Keratinocyte (primary cell): ENCODE measurements around the gene ALG12. TPM values are rescaled to one million over a fixed set of nuclear protein-coding genes. Genes with fewer than 3 reads are reported as not detected.

Experiments
- DNase-seq: peaks from one replicate; pipeline ENCODE4 v3.0.0-alpha.2; 2011; ENCODE audit warnings: low read depth, missing footprints, low spot score
- FAIRE-seq: peaks from 2 replicates; lab custom pipeline; 2011; peaks lifted over from hg19 to GRCh38; lab: Jason Lieb, UNC
- H2AFZ ChIP-seq: 2 replicates; pipeline ENCODE4 v1.6.0; 2012; ENCODE audit warnings: low read length, control low read depth, inconsistent platforms; ENCODE audit not compliant: control insufficient read depth
- H3K27ac ChIP-seq: 2 replicates; pipeline ENCODE4 v1.5.1; 2011; ENCODE audit warnings: low read length; ENCODE audit not compliant: control insufficient read depth, insufficient read depth
- H3K27me3 ChIP-seq: 3 replicates; pipeline ENCODE4 v1.6.0; 2011; ENCODE audit warnings: low read length; ENCODE audit not compliant: control insufficient read depth, insufficient read depth; ENCODE audit errors: extremely low read depth
- H3K36me3 ChIP-seq, 2 experiments: 2 replicates in 1 of 2; 3 replicates in 1 of 2; pipeline ENCODE4 v1.5.1; 2011; ENCODE audit warnings: low read length in 2 of 2, mild to moderate bottlenecking in 1 of 2; ENCODE audit not compliant: control insufficient read depth in 2 of 2, insufficient read depth in 2 of 2; ENCODE audit errors: extremely low read depth in 1 of 2
- H3K4me1 ChIP-seq: 3 replicates; pipeline ENCODE4 v1.5.1; 2011; ENCODE audit warnings: low read length; ENCODE audit not compliant: control insufficient read depth, insufficient read depth; ENCODE audit errors: extremely low read depth
- H3K4me2 ChIP-seq: 3 replicates; pipeline ENCODE4 v1.6.0; 2011; ENCODE audit warnings: low read depth, low read length; ENCODE audit not compliant: control insufficient read depth, insufficient read depth; ENCODE audit errors: extremely low read depth
- H3K4me3 ChIP-seq, 3 experiments: fragments of 200-600 bp in 1 of 3; sonication (generic) in 1 of 3; 2 replicates in 2 of 3; 3 replicates in 1 of 3; pipeline ENCODE4 v1.5.1; 2011 to 2016; ENCODE audit warnings: low read length in 3 of 3, mild to moderate bottlenecking in 3 of 3, control low read depth in 2 of 3, inconsistent platforms in 1 of 3, low read depth in 1 of 3, mixed read lengths in 1 of 3, mixed run types in 1 of 3, moderate library complexity in 1 of 3; ENCODE audit not compliant: control insufficient read depth in 2 of 3, insufficient read depth in 2 of 3; ENCODE audit errors: extremely low read depth in 1 of 3
- H3K79me2 ChIP-seq: 2 replicates; pipeline ENCODE4 v1.6.0; 2012; ENCODE audit warnings: low read length; ENCODE audit not compliant: control insufficient read depth, insufficient read depth
- H3K9ac ChIP-seq: 3 replicates; pipeline ENCODE4 v1.6.0; 2011; ENCODE audit warnings: low read length; ENCODE audit not compliant: control insufficient read depth, insufficient read depth; ENCODE audit errors: extremely low read depth
- H3K9me1 ChIP-seq: 3 replicates; pipeline ENCODE4 v1.6.0; 2011; ENCODE audit warnings: low read length; ENCODE audit not compliant: control insufficient read depth, insufficient read depth; ENCODE audit errors: extremely low read depth
- H3K9me3 ChIP-seq: 2 replicates; pipeline ENCODE4 v1.5.1; 2012; ENCODE audit warnings: low read depth, low read length; ENCODE audit not compliant: control insufficient read depth
- H4K20me1 ChIP-seq: 3 replicates; pipeline ENCODE4 v1.6.0; 2011; ENCODE audit warnings: low read length; ENCODE audit not compliant: control insufficient read depth, insufficient read depth; ENCODE audit errors: extremely low read depth
- CTCF ChIP-seq, 3 experiments: IDR thresholded peaks in 1 of 3; conservative IDR thresholded peaks in 1 of 3; optimal IDR thresholded peaks in 1 of 3; 2 replicates in 2 of 3; 3 replicates in 1 of 3; pipeline versions ENCODE3 to v1.5.1; 2011; ENCODE audit warnings: low read length in 3 of 3, mild to moderate bottlenecking in 3 of 3, moderate library complexity in 2 of 3, control low read depth in 1 of 3, inconsistent platforms in 1 of 3; ENCODE audit not compliant: insufficient read depth in 2 of 3; ENCODE audit errors: extremely low read depth in 1 of 3
- EZH2 ChIP-seq: IDR thresholded peaks from one replicate; pipeline ENCODE4 v1.6.1; 2012; ENCODE audit warnings: inconsistent platforms, mild to moderate bottlenecking, low read length, moderate library complexity
- dilution Hi-C: fragments of 300-500 bp; cut with MboI; formaldehyde crosslinking; loops from one replicate; pipeline ENCODE4 v1.7.0; 2020; ENCODE audit warnings: low sequenced_read_pairs; ENCODE audit not compliant: extremely low pct_ligation_motif_present
- polyA plus RNA-seq, 5 experiments: library from polyadenylated mRNA; depleted of rRNA in 3 of 5; stranded (reverse) in 3 of 5; stranded (forward) in 1 of 5; unstranded in 1 of 5; fragments of >200 nt; gene quantifications; 1 replicate in 1 of 5; 2 replicates in 3 of 5; 3 replicates in 1 of 5; pipeline versions ENCODE4 v1.2.1 to v1.2.3, GENCODE V29; 2011 to 2012; ENCODE audit warnings: missing spikeins in 2 of 5, low read depth in 1 of 5, low replicate concordance in 1 of 5

ALG12 gene
- polyA plus RNA-seq, 1 donor (not counting 4 experiments of a cell fraction or from before 2014, with no cell fraction given), result 6.3 TPM

DNA sequence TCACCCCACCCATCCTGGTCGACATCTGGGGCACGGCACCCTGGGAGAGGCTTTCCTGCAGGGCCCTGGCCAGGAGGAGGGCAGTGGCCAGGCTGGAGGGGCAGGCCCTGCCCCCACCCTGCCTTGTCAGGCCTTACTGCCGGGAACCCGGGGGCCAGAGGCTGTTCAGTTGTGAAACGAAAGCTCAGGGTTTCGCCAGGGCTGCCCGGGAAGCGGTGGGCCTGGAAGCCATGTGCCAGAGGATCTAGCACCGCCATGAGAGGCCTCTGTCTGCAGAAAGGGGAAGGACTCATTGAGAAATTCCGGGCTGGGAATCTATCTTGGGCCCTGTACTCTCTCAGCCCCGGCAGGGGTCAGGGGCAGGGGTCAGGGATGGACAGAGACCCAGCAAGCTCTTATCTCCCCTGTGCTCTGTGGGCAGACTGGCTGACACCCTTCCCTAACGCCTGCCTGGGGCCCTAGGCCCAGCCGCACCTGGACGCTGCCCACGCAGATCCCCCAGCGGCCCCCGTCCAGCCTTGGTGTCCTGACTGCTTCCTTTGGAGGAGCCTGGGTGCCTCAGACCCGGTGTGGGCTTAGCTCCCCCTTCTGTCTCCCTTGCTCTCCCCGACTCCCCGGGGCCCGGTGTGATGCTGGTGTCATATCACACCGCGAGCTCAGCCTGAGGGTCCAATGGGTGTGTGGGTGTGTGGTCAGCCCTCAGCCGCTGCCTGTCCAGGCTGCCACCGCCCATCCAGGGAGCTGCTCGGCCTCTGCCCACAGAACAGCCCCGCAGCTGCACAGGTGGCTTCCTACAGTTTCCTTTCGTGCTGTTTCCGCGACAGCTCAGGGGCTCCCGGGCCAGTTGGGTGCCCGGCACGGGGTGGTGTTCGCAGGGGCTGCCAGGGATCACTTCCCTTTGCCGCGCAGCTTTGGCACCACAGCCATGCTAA is 48.8 kb upstream of the ALG12 start:
- Histone ChIP-seq H3K27ac (no peak overlapping the region), H4K20me1 (peaks cover 6% of the 10 kb centered on the region), H3K9me1 (no peaks in the 10 kb centered on the region), H3K9ac (no peak overlapping the region), H2AFZ (no peak overlapping the region), H3K36me3 (peaks cover 10 to 16% of the 10 kb centered on the region in 2 experiments), H3K79me2 (peaks cover 14% of the 10 kb centered on the region), H3K27me3 (no peaks in the 10 kb centered on the region), H3K4me1 (peaks cover 21% of the 10 kb centered on the region), H3K4me2 (no peak overlapping the region), H3K9me3 (no peaks in the 10 kb centered on the region), H3K4me3 (no peak overlapping the region)
- FAIRE-seq (no peak), DNase-seq (no peak)
- dilution Hi-C loops, result no loop called here
- TF ChIP-seq CTCF (optimal IDR thresholded peaks at IDR 0.05 in 1 of 3, IDR thresholded peaks at IDR 0.05 in 1 of 3, conservative IDR thresholded peaks at IDR 0.05 in 1 of 3; ENCODE audit: extremely low read depth in 1 of 3, insufficient read depth in 2 of 3, low read length in 3 of 3) (no peak), EZH2 (no peak)

- Histone ChIP-seq H4K20me1 (peaks cover 6% of the 10 kb centered on the region), H3K4me3 (no peak overlapping the region)
Observed at GRCh38 chr22:49966041-49966773, 48.0 kb upstream of the ALG12 start.

More at GRCh38 chr22:49966041-49966773, 48.0 kb upstream of the ALG12 start:
- Histone ChIP-seq H3K27ac (no peak overlapping the region), H3K9me1 (no peaks in the 10 kb centered on the region), H2AFZ (no peak overlapping the region), H3K9me3 (no peaks in the 10 kb centered on the region), H3K4me2 (no peak overlapping the region), H3K79me2 (peaks cover 21% of the 10 kb centered on the region), H3K36me3 (peaks cover 10 to 16% of the 10 kb centered on the region in 2 experiments), H3K9ac (no peak overlapping the region), H3K27me3 (no peaks in the 10 kb centered on the region), H3K4me1 (peaks cover 21% of the 10 kb centered on the region)
- no peak for DNase-seq
- dilution Hi-C loops, result no loop called here
- TF ChIP-seq EZH2 (no peak), CTCF (optimal IDR thresholded peaks at IDR 0.05 in 1 of 3, IDR thresholded peaks at IDR 0.05 in 1 of 3, conservative IDR thresholded peaks at IDR 0.05 in 1 of 3; ENCODE audit: extremely low read depth in 1 of 3, insufficient read depth in 2 of 3, low read length in 3 of 3) (no peak)
- no peak for FAIRE-seq
